Adrenal gland (tissue), 5 donors: ENCODE data around the gene EXO1.

ENCODE experiments used
- POLR2A ChIP-seq, 2 donors: fragments of 450-650 bp; IDR thresholded peaks; one replicate each; pipeline ENCODE4 v1.6.1; 2017; ENCODE audit warnings: antibody characterized with exemption in 2 of 2, mild to moderate bottlenecking in 2 of 2, moderate library complexity in 1 of 2
- TF ChIP-seq, protein P1 (sequence below), 6 experiments: fragments of 450-650 bp in 4 of 6; fragments of 200-600 bp in 2 of 6; sonication (generic) in 1 of 6; IDR thresholded peaks; 1 replicate in 5 of 6; 2 replicates in 1 of 6; pipeline versions ENCODE4 v1.5.1 to v1.8.0; 2016 to 2021; ENCODE audit warnings: antibody characterized with exemption in 6 of 6, mild to moderate bottlenecking in 2 of 6, moderate library complexity in 1 of 6
- donor health status: DM: no; HTN: no; CAD: no.

DNA sequence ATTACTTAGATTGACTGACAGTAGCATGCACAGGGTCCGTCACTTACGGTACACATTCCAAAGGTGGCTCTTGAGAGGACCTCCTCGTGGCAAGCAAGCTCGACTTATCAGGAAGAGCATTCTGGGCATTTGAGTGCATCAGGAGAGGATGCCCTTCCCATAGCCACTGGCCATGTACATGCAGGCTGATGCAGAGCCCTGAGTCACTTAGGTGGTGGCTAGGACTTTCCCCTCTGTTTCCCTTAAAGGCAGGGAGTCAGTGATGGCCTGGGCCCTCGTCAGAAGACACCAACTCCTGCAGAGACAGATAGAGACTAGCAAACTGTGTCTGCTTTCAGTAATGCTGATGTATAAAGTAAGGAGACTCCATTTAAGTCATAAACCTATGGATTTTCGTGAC is 12.9 kb downstream of the EXO1 start:
- no peak for TF ChIP-seq POLR2A (IDR thresholded peaks at IDR 0.05)
- TF ChIP-seq, protein P1, sequence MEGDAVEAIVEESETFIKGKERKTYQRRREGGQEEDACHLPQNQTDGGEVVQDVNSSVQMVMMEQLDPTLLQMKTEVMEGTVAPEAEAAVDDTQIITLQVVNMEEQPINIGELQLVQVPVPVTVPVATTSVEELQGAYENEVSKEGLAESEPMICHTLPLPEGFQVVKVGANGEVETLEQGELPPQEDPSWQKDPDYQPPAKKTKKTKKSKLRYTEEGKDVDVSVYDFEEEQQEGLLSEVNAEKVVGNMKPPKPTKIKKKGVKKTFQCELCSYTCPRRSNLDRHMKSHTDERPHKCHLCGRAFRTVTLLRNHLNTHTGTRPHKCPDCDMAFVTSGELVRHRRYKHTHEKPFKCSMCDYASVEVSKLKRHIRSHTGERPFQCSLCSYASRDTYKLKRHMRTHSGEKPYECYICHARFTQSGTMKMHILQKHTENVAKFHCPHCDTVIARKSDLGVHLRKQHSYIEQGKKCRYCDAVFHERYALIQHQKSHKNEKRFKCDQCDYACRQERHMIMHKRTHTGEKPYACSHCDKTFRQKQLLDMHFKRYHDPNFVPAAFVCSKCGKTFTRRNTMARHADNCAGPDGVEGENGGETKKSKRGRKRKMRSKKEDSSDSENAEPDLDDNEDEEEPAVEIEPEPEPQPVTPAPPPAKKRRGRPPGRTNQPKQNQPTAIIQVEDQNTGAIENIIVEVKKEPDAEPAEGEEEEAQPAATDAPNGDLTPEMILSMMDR (IDR thresholded peaks at IDR 0.05) = no peak
